GM23338 (cell line): ENCODE data around the gene XDH.

Experiments used
- CTCF ChIP-seq, 2 experiments: fragments of 200-600 bp in 1 of 2; sonication (generic) in 1 of 2; conservative IDR thresholded peaks; 2 replicates each; pipeline versions ENCODE4 v1.5.1 to v1.6.1; 2016 to 2017; ENCODE audit warnings: antibody characterized with exemption in 2 of 2, low read depth in 2 of 2, mild to moderate bottlenecking in 2 of 2, moderate library complexity in 1 of 2
- EZH2 ChIP-seq: fragments of 200-600 bp; sonication (generic); IDR thresholded peaks from one replicate; pipeline ENCODE4 v1.8.0; 2017; ENCODE audit warnings: antibody characterized with exemption, mild to moderate bottlenecking, low read depth; ENCODE audit not compliant: unreplicated experiment
- EZH2phosphoT487 ChIP-seq: fragments of 200-600 bp; sonication (generic); IDR thresholded peaks from one replicate; pipeline ENCODE4 v1.8.1; 2018; ENCODE audit warnings: antibody characterized with exemption; ENCODE audit not compliant: unreplicated experiment
- JUNB ChIP-seq: IDR thresholded peaks from one replicate; pipeline ENCODE4 v1.6.1; 2016; ENCODE audit warnings: antibody characterized with exemption; ENCODE audit not compliant: unreplicated experiment
- NANOG ChIP-seq: IDR thresholded peaks from 2 replicates; pipeline ENCODE4 v1.6.1; 2016; ENCODE audit warnings: antibody characterized with exemption, borderline replicate concordance
- POLR2AphosphoS5 ChIP-seq: IDR thresholded peaks from 2 replicates; pipeline ENCODE4 v1.6.1; 2016; ENCODE audit warnings: antibody characterized with exemption, low read depth
- ZNF331 ChIP-seq: fragments of 250-450 bp; sonication (Bioruptor Pico); IDR thresholded peaks from 2 replicates; pipeline ENCODE4 v1.5.0; 2020; ENCODE audit warnings: low read depth, mild to moderate bottlenecking, moderate library complexity
- TF ChIP-seq, protein P1 (sequence below): IDR thresholded peaks from one replicate; pipeline ENCODE4 v1.6.1; 2018; ENCODE audit warnings: antibody characterized with exemption; ENCODE audit not compliant: unreplicated experiment

DNA sequence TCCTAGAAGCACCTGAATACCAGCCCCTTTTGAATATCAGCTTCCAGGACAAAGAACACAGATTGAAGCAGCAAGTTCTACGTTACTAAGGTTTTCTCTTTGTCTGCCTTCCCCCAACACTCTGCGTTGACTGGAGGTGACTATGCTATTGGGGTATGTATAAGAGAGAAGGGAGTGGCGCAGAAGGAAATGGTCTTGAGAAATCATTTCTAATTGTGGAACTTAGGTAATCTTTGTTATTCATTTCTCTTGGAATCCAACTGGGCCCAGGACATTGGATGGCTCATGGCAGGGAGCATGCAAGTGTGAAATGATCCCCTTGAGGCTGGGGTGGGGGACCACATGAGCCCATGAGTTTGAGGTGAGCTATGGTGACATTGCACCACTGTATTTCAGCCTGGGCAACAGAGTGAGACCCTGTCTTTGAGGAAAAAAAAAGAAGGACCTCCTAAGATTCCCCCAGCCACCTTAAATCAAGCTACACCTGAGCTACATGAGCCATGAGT lies 29.7 kb downstream of the XDH start:
- no peak for TF ChIP-seq CTCF (conservative IDR thresholded peaks at IDR 0.05; ENCODE audit: low read depth in 2 of 2)
- no peak for TF ChIP-seq ZNF331 (CRISPR knock-in tag)
- TF ChIP-seq POLR2AphosphoS5 = no peak
- TF ChIP-seq EZH2phosphoT487 = no peak
- no peak for TF ChIP-seq EZH2
- no peak for TF ChIP-seq NANOG
- TF ChIP-seq JUNB = no peak
- TF ChIP-seq, protein P1, sequence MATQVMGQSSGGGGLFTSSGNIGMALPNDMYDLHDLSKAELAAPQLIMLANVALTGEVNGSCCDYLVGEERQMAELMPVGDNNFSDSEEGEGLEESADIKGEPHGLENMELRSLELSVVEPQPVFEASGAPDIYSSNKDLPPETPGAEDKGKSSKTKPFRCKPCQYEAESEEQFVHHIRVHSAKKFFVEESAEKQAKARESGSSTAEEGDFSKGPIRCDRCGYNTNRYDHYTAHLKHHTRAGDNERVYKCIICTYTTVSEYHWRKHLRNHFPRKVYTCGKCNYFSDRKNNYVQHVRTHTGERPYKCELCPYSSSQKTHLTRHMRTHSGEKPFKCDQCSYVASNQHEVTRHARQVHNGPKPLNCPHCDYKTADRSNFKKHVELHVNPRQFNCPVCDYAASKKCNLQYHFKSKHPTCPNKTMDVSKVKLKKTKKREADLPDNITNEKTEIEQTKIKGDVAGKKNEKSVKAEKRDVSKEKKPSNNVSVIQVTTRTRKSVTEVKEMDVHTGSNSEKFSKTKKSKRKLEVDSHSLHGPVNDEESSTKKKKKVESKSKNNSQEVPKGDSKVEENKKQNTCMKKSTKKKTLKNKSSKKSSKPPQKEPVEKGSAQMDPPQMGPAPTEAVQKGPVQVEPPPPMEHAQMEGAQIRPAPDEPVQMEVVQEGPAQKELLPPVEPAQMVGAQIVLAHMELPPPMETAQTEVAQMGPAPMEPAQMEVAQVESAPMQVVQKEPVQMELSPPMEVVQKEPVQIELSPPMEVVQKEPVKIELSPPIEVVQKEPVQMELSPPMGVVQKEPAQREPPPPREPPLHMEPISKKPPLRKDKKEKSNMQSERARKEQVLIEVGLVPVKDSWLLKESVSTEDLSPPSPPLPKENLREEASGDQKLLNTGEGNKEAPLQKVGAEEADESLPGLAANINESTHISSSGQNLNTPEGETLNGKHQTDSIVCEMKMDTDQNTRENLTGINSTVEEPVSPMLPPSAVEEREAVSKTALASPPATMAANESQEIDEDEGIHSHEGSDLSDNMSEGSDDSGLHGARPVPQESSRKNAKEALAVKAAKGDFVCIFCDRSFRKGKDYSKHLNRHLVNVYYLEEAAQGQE = no peak
